ENCODE results near the gene KRT79.

The KRT79 gene

GRCh38 chr12:52834727-52835001 lies 553 bp upstream of the KRT79 start:
- no peak for DNase-seq

GRCh38 chr12:52832985-52833905 lies 866 bp downstream of the KRT79 start:
- no peak for DNase-seq

GRCh38 chr12:52832451-52832850 lies 1.7 kb downstream of the KRT79 start:
- DNase-seq: no peak

- DNase-seq: no peak
Observed at GRCh38 chr12:52831251-52831650, 2.9 kb downstream of the KRT79 start.

GRCh38 chr12:52829986-52830770 lies 3.9 kb downstream of the KRT79 start:
- no peak for DNase-seq

GRCh38 chr12:52828591-52829021 lies 5.5 kb downstream of the KRT79 start:
- no peak for DNase-seq

GRCh38 chr12:52828156-52828555 lies 6.0 kb downstream of the KRT79 start:
- DNase-seq: no peak

- DNase-seq: no peak
Observed at GRCh38 chr12:52827499-52828090, 6.5 kb downstream of the KRT79 start.

- peak; percentile 15 for DNase-seq
Observed at GRCh38 chr12:52826611-52827498, 7.3 kb downstream of the KRT79 start.

- DNase-seq: no peak
Observed at GRCh38 chr12:52825961-52826360, 8.2 kb downstream of the KRT79 start.

- no peak for DNase-seq
Observed at GRCh38 chr12:52824741-52825410, 9.2 kb downstream of the KRT79 start.

GRCh38 chr12:52823761-52824450 lies 10.2 kb downstream of the KRT79 start:
- DNase-seq: no peak

GRCh38 chr12:52822771-52823510 lies 11.2 kb downstream of the KRT79 start:
- no peak for DNase-seq

GRCh38 chr12:52821826-52822660 lies 12.1 kb downstream of the KRT79 start:
- DNase-seq: no peak

GRCh38 chr12:52821071-52821730 lies 12.9 kb downstream of the KRT79 start:
- no peak for DNase-seq

GRCh38 chr12:52820521-52820920 lies 13.6 kb downstream of the KRT79 start:
- no peak for DNase-seq

- no peak for DNase-seq
Observed at GRCh38 chr12:52819731-52820510, 14.2 kb downstream of the KRT79 start.

- DNase-seq: no peak
Observed at GRCh38 chr12:52818887-52819420, 15.2 kb downstream of the KRT79 start.

Measured in fibroblast of skin of right biceps (primary cell).